ENCODE measurements around the gene STX16.

DNA sequence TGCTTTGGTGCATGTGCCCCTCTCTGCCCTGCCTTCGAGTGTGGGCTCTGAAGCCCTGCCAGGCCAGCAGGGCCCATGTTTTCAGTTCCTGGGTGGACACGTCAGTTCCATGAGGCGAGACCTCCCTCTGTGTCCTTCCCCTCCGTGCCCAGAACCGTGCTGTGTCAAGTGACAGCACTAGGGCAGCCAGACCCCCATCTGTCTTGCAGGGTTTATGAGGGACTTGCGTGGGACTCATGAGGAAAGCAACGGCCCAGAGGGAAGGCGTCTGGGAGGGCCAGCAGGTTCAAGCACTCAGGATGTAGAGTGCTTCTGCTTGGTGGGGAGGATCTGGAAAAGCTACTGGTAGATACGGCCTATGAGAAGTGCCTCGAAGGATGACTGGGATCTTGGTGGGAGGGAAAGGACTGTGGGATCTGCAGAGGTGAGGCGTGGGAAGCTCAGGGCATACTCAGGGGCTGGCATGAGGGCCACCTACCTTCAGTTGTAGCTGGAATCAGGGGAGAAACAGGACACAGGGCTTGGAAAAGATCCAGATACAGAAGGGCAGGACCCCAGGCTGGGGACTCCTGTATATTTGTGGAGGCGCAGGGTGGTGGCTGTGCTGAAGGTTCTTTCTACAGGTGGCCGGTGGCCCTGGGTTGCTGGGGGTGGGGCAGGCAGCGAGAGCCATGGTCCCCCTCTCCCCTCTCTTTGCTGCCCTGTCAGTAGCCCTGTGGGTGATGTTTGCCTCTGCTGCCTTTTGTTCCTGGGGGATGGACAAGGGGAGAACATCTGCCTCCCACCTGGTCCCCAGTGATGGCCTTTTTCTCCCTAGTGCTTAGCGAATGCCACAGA is 47.0 kb downstream of the STX16 start:
- TF ChIP-seq, protein P1, sequence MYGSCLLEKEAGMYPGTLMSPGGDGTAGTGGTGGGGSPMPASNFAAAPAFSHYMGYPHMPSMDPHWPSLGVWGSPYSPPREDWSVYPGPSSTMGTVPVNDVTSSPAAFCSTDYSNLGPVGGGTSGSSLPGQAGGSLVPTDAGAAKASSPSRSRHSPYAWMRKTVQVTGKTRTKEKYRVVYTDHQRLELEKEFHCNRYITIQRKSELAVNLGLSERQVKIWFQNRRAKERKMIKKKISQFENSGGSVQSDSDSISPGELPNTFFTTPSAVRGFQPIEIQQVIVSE (CRISPR knock-in tag; IDR thresholded peaks at IDR 0.05; ENCODE audit: borderline replicate concordance), result no peak
- TF ChIP-seq TEAD4 (CRISPR knock-in tag; IDR thresholded peaks at IDR 0.05) (no peak), GABPB1 (CRISPR knock-in tag; IDR thresholded peaks at IDR 0.05) (no peak), SP1 (CRISPR knock-in tag; conservative IDR thresholded peaks at IDR 0.05) (no peak), ZBTB21 (CRISPR knock-in tag; IDR thresholded peaks at IDR 0.05; ENCODE audit: borderline replicate concordance) (no peak), CTCF (IDR thresholded peaks at IDR 0.05) (no peak), ETV6 (CRISPR knock-in tag; IDR thresholded peaks at IDR 0.05) (no peak), NFE2L1 (CRISPR knock-in tag; IDR thresholded peaks at IDR 0.05) (no peak), KAT7 (CRISPR knock-in tag; IDR thresholded peaks at IDR 0.05; ENCODE audit: borderline replicate concordance) (no peak)
- TF ChIP-seq, protein P2, sequence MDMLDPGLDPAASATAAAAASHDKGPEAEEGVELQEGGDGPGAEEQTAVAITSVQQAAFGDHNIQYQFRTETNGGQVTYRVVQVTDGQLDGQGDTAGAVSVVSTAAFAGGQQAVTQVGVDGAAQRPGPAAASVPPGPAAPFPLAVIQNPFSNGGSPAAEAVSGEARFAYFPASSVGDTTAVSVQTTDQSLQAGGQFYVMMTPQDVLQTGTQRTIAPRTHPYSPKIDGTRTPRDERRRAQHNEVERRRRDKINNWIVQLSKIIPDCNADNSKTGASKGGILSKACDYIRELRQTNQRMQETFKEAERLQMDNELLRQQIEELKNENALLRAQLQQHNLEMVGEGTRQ (CRISPR knock-in tag; IDR thresholded peaks at IDR 0.05), result no peak
- TF ChIP-seq, protein P3, sequence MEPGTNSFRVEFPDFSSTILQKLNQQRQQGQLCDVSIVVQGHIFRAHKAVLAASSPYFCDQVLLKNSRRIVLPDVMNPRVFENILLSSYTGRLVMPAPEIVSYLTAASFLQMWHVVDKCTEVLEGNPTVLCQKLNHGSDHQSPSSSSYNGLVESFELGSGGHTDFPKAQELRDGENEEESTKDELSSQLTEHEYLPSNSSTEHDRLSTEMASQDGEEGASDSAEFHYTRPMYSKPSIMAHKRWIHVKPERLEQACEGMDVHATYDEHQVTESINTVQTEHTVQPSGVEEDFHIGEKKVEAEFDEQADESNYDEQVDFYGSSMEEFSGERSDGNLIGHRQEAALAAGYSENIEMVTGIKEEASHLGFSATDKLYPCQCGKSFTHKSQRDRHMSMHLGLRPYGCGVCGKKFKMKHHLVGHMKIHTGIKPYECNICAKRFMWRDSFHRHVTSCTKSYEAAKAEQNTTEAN (CRISPR knock-in tag; IDR thresholded peaks at IDR 0.05), result no peak
- TF ChIP-seq, protein P4, sequence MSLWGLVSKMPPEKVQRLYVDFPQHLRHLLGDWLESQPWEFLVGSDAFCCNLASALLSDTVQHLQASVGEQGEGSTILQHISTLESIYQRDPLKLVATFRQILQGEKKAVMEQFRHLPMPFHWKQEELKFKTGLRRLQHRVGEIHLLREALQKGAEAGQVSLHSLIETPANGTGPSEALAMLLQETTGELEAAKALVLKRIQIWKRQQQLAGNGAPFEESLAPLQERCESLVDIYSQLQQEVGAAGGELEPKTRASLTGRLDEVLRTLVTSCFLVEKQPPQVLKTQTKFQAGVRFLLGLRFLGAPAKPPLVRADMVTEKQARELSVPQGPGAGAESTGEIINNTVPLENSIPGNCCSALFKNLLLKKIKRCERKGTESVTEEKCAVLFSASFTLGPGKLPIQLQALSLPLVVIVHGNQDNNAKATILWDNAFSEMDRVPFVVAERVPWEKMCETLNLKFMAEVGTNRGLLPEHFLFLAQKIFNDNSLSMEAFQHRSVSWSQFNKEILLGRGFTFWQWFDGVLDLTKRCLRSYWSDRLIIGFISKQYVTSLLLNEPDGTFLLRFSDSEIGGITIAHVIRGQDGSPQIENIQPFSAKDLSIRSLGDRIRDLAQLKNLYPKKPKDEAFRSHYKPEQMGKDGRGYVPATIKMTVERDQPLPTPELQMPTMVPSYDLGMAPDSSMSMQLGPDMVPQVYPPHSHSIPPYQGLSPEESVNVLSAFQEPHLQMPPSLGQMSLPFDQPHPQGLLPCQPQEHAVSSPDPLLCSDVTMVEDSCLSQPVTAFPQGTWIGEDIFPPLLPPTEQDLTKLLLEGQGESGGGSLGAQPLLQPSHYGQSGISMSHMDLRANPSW (CRISPR knock-in tag; conservative IDR thresholded peaks at IDR 0.05; ENCODE audit: low read depth), result no peak
- TF ChIP-seq, protein P5, sequence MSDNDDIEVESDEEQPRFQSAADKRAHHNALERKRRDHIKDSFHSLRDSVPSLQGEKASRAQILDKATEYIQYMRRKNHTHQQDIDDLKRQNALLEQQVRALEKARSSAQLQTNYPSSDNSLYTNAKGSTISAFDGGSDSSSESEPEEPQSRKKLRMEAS (CRISPR knock-in tag; IDR thresholded peaks at IDR 0.05), result no peak
- TF ChIP-seq, protein P6, sequence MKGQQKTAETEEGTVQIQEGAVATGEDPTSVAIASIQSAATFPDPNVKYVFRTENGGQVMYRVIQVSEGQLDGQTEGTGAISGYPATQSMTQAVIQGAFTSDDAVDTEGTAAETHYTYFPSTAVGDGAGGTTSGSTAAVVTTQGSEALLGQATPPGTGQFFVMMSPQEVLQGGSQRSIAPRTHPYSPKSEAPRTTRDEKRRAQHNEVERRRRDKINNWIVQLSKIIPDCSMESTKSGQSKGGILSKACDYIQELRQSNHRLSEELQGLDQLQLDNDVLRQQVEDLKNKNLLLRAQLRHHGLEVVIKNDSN (CRISPR knock-in tag; IDR thresholded peaks at IDR 0.05), result no peak

Data from WTC11 (cell line).